ENCODE measurements around the gene COL8A2.

DNA sequence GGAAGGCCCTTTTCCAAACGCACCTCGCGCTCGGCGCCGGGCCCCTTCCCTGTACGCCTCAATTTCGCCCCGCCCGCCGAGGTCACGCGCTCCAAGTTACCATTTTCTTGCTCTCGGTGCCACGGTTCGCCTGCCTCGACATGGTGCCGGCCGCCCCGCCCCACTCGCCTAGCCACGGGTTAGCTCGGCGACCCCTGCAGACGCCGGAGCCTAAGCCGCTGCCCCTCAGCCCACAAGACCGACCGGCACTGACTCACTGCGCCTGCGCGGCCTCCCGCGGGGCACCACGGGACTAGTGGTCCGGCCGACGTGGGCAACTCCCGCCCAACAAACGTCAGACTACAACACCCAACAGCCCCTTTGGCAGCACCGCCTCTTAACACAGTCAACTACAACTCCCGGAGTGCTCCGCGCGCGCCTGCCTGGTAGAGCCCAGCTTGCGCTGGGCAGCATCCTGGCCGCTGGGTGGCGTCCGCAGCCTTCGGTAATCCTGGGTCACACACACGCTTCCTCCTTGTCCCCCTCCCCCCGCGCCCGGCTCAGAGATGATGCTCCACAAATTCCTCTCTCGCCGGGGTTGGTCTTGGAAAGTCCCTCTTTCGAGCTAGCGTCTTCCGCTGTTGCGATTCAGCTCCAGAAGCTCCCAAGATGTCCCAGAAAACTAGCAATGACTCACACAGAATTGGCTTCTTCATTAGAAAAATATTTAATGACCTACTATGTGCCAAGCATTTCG lies 24.4 kb upstream of the COL8A2 start, which contains the start of gene TRAPPC3:
- TF ChIP-seq, protein P1, sequence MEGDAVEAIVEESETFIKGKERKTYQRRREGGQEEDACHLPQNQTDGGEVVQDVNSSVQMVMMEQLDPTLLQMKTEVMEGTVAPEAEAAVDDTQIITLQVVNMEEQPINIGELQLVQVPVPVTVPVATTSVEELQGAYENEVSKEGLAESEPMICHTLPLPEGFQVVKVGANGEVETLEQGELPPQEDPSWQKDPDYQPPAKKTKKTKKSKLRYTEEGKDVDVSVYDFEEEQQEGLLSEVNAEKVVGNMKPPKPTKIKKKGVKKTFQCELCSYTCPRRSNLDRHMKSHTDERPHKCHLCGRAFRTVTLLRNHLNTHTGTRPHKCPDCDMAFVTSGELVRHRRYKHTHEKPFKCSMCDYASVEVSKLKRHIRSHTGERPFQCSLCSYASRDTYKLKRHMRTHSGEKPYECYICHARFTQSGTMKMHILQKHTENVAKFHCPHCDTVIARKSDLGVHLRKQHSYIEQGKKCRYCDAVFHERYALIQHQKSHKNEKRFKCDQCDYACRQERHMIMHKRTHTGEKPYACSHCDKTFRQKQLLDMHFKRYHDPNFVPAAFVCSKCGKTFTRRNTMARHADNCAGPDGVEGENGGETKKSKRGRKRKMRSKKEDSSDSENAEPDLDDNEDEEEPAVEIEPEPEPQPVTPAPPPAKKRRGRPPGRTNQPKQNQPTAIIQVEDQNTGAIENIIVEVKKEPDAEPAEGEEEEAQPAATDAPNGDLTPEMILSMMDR (IDR thresholded peaks at IDR 0.05), result peak in 3 of 4 experiments; percentile 96 to 99 (median 97)
- TF ChIP-seq POLR2A (IDR thresholded peaks at IDR 0.05) (peak; percentile 71 to 75), POLR2AphosphoS5 (IDR thresholded peaks at IDR 0.05) (peak; percentile 79)
